Activated T-cell treated with anti-CD3 and anti-CD28 coated beads, Interleukin-2, amount 50 U/mL, for 48 hours (primary cell): ENCODE data around the gene CHAF1B.

Experiments used
- DNase-seq, 2 experiments: peaks; one replicate each; pipeline ENCODE4 v3.0.0-alpha.2; 2020

Gene CHAF1B

DNA sequence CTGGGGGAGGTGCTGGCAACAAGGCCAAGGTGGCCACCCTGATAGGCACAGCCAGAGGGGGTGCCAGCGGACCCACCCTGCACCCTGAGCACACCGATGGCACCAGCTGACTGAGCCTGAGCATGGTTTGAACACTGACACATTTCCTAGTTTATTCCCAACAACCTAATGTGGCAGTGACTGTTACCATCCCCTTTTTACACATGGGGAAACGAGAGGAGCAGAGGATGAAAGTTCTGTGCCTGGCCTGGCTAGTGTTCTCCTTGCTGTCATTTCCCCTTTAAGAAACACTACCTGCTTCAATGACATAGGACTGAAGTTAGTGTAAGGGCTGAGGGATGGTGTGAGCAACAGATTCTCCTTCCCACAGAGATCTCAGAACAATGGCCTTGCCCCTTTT lies 79.4 kb downstream of the CHAF1B start:
- no peak for DNase-seq

DNA sequence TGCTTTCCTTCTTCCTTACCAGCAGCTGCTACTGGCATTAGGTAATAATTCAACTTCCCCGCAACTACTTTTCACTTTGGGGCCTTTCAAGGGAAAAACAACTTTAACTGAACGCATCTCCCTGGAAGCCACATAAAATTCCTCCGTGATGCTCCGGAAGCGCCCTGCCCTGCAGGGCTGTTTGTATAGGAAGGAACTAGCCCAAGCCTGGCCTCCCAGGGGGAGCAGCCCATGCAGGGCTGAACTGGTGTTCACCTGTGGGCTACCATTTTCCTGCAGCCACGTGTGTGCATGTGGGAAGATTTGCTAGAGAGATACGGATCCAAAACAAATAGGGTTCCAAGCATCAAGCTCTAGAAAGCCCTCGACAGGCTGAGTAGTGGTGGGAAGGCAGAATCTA lies 80.3 kb downstream of the CHAF1B start:
- DNase-seq: no peak

DNA sequence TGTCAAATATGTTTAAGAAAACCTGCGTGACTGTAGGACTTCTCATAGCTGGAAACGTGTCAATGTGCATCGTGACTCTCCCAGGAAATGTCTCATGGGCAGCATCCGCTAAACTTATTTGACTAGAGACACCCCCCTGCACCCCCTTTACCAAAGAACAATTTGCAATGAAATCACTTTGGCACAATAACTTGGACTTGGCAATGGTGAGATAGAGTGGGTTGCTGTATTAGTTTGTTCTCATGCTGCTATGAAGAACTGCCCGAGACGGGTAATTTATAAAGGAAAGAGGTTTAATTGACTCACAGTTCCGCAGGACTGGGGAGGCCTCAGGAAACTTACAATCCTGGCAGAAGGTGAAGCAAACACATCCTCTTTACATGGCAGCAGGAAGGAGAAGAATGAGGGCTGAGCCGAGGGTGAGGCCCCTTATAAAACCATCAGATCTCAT lies 80.9 kb downstream of the CHAF1B start:
- no peak for DNase-seq
